ENCODE measurements around the gene TMEM179. TPM values are rescaled to one million over a fixed set of nuclear protein-coding genes. Genes with fewer than 3 reads are reported as not detected.

TMEM179 gene
- total and polyA plus RNA-seq, 2 of the 8 experiments (the other 6 are each of a cell fraction or from before 2014, with no cell fraction given) = 2.9 to 4.0 TPM

GRCh38 chr14:104574536-104574935 is 30.0 kb downstream of the TMEM179 start (continued):
- TF ChIP-seq CHD7 (IDR thresholded peaks at IDR 0.05; ENCODE audit: insufficient replicate concordance, low read length) (no peak), SIRT6 (IDR thresholded peaks at IDR 0.05; ENCODE audit: low read length) (no peak), MAFK (IDR thresholded peaks at IDR 0.05; ENCODE audit: low read depth, low read length) (no peak), POLR2AphosphoS5 (IDR thresholded peaks at IDR 0.05; ENCODE audit: low read depth, low read length) (no peak), SAP30 (IDR thresholded peaks at IDR 0.05; ENCODE audit: insufficient read depth, insufficient replicate concordance, low read length) (no peak), JUN (IDR thresholded peaks at IDR 0.05; ENCODE audit: low read depth, low read length) (no peak), CREB1 (IDR thresholded peaks at IDR 0.05) (no peak), EGR1 (IDR thresholded peaks at IDR 0.05; ENCODE audit: borderline replicate concordance, low read depth, low read length) (no peak), HDAC6 (IDR thresholded peaks at IDR 0.05; ENCODE audit: low read depth, low read length) (no peak), KDM4A (IDR thresholded peaks at IDR 0.05; ENCODE audit: low read depth, low read length, severe bottlenecking) (no peak), TCF12 (IDR thresholded peaks at IDR 0.05; ENCODE audit: low read depth, low read length) (no peak), CTBP2 (IDR thresholded peaks at IDR 0.05; ENCODE audit: borderline replicate concordance, insufficient read depth, insufficient read length, low read length) (no peak), CEBPB (IDR thresholded peaks at IDR 0.05; ENCODE audit: low read depth, low read length) (no peak), POLR2A (IDR thresholded peaks at IDR 0.05; ENCODE audit: control extremely low read depth in 1 of 2, low read depth in 2 of 2, low read length in 2 of 2) (no peak)

Measured in H1 (cell line).